Measurements from ENCODE around the gene PLCXD3. TPM values are rescaled to one million over a fixed set of nuclear protein-coding genes. Genes with fewer than 3 reads are reported as not detected.

PLCXD3 gene
- polyA plus RNA-seq, 1 of the 3 experiments (the other 2 are of a cell fraction) = 0.15 TPM

DNA sequence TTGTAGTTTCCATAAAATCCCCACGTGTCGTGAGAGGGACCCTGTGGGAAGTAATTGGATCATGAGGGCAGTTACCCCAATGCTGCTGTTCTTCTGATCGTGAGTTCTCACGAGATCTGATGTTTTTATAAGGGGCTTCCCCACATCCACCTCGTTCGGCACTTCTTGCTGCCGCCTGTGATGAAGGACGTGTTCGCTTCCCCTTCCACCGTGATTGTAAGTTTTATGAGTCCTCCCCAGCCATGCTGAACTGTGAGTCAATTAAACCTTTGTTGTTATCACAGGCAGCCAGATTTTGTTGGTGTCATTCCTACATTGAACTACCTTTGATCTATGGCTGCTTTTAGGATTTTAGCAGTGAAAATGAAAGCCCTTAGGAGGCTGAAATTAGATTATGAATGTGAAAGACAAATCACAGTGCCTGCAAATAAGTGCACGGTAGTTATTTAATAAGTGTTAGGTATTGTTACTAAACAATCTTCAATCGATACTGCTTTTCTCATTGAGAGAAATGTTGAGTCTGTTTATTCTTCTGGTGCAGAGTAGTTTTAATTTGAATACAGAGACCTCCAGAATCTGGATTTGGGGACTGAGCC lies 229.1 kb downstream of the PLCXD3 start:
- no peak overlapping the region; a peak in 1 of 4 replicates for H3K27ac ChIP-seq (ENCODE audit: low read depth in 2 of 2, low read length in 1 of 2)
- TF ChIP-seq RAD21 (IDR thresholded peaks at IDR 0.05; ENCODE audit: low read length) (no peak), RFX5 (IDR thresholded peaks at IDR 0.05; ENCODE audit: low read length) (no peak), ELF1 (IDR thresholded peaks at IDR 0.05) (no peak), SMC3 (IDR thresholded peaks at IDR 0.05; ENCODE audit: low read depth, low read length) (no peak), TEAD4 (IDR thresholded peaks at IDR 0.05; ENCODE audit: borderline replicate concordance, insufficient read depth) (no peak), MXI1 (IDR thresholded peaks at IDR 0.05; ENCODE audit: low read depth, low read length) (no peak), FOSL2 (IDR thresholded peaks at IDR 0.05; ENCODE audit: borderline replicate concordance, low read depth) (no peak), RXRA (IDR thresholded peaks at IDR 0.05; ENCODE audit: borderline replicate concordance, low read depth) (no peak), GATA2 (CRISPR knock-in tag; IDR thresholded peaks at IDR 0.05) (no peak), POLR2AphosphoS5 (IDR thresholded peaks at IDR 0.05; ENCODE audit: low read depth, low read length) (no peak), NRF1 (IDR thresholded peaks at IDR 0.05; ENCODE audit: low read depth, low read length) (no peak), YY1 (IDR thresholded peaks at IDR 0.05; ENCODE audit: low read depth) (no peak), SIN3A (IDR thresholded peaks at IDR 0.05; ENCODE audit: borderline replicate concordance, low read depth, low read length) (no peak), FOXM1 (IDR thresholded peaks at IDR 0.05; ENCODE audit: low read depth) (no peak), JUND (IDR thresholded peaks at IDR 0.05) (no peak)
- TF ChIP-seq, protein P1, sequence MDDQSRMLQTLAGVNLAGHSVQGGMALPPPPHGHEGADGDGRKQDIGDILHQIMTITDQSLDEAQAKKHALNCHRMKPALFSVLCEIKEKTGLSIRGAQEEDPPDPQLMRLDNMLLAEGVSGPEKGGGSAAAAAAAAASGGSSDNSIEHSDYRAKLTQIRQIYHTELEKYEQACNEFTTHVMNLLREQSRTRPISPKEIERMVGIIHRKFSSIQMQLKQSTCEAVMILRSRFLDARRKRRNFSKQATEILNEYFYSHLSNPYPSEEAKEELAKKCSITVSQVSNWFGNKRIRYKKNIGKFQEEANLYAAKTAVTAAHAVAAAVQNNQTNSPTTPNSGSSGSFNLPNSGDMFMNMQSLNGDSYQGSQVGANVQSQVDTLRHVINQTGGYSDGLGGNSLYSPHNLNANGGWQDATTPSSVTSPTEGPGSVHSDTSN (IDR thresholded peaks at IDR 0.05) = no peak
- H3K4me3 ChIP-seq (ENCODE audit: low read depth in 2 of 2, low read length in 1 of 2) = no peak overlapping the region
- CTCF ChIA-PET = no interaction called here
- H3K4me1 ChIP-seq (ENCODE audit: control insufficient read depth in 1 of 2, insufficient read depth in 2 of 2, low read depth in 1 of 2, low read length in 1 of 2) = peaks cover 0 to 6% of the 10 kb centered on the region in 2 experiments; a peak in 3 of 4 replicates
- no peaks in the 10 kb centered on the region for H4K20me1 ChIP-seq (ENCODE audit: insufficient read depth)
- POLR2A ChIA-PET = no interaction called here
- DNase-seq = no peak
- no peaks in the 10 kb centered on the region for H3K9me3 ChIP-seq
- H3K9me2 ChIP-seq = no peaks in the 10 kb centered on the region
- no peaks in the 10 kb centered on the region for H3K36me3 ChIP-seq (replicated peaks in 1 of 2; ENCODE audit: control insufficient read depth in 1 of 2, insufficient read depth in 2 of 2, low read length in 1 of 2)
- 82% methylated on average over 12 of the region's 12 CpGs for WGBS (ENCODE audit: low lambda C conversion rate)
- H3K27me3 ChIP-seq (ENCODE audit: insufficient read depth) = no peaks in the 10 kb centered on the region
- no peaks in the 10 kb centered on the region for H3K79me2 ChIP-seq (ENCODE audit: insufficient read depth)
- H3K4me2 ChIP-seq = no peak overlapping the region
- H3K9ac ChIP-seq = no peak overlapping the region
- H2AFZ ChIP-seq (ENCODE audit: low read depth) = no peak overlapping the region
- no peaks in the 10 kb centered on the region for H3F3A ChIP-seq (replicated peaks; ENCODE audit: insufficient read depth)

DNA sequence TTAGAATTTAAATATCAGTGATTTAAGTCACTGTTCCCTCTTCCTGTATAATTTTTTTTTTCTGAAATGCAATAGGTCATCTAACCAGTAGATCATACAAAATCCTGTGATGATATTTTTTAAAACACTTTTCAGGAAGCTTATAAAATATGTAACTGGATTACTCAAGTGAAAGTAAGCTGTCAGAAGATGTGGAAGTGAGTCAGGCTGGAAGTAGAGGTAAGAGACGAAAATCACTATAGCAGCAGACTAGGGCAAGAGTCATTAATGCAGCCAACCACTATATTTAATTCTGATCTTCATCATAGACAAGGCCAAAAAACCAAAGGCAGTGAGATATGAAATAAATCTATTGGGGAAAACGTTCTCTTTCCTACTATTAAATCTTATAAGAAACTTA lies 231.4 kb downstream of the PLCXD3 start:
- Histone ChIP-seq H3K9ac (no peak overlapping the region), H3K9me3 (no peaks in the 10 kb centered on the region), H3K9me2 (no peaks in the 10 kb centered on the region), H3K27me3 (ENCODE audit: insufficient read depth) (no peaks in the 10 kb centered on the region), H3F3A (replicated peaks; ENCODE audit: insufficient read depth) (no peaks in the 10 kb centered on the region), H3K27ac (ENCODE audit: low read depth in 2 of 2, low read length in 1 of 2) (no peak overlapping the region), H3K4me3 (ENCODE audit: low read depth in 2 of 2, low read length in 1 of 2) (no peak overlapping the region), H3K36me3 (replicated peaks in 1 of 2; ENCODE audit: control insufficient read depth in 1 of 2, insufficient read depth in 2 of 2, low read length in 1 of 2) (no peaks in the 10 kb centered on the region), H4K20me1 (ENCODE audit: insufficient read depth) (no peaks in the 10 kb centered on the region), H2AFZ (ENCODE audit: low read depth) (no peak overlapping the region), H3K4me2 (no peak overlapping the region), H3K79me2 (ENCODE audit: insufficient read depth) (no peaks in the 10 kb centered on the region), H3K4me1 (ENCODE audit: control insufficient read depth in 1 of 2, insufficient read depth in 2 of 2, low read depth in 1 of 2, low read length in 1 of 2) (peaks cover 2 to 7% of the 10 kb centered on the region in 2 experiments; a peak in 2 of 4 replicates)
- POLR2A ChIA-PET = no interaction called here
- DNase-seq = no peak
- WGBS (ENCODE audit: low lambda C conversion rate) = 46% methylated on average over 2 of the region's 2 CpGs
- CTCF ChIA-PET = interaction anchor here (1.6 kb wide), 1 partner anchor 9 kb away, joined by 3 read pairs; no protein-coding TSS in a partner anchor
- TF ChIP-seq MEF2A (IDR thresholded peaks at IDR 0.05; ENCODE audit: borderline replicate concordance, low read depth) (no peak), ELF1 (IDR thresholded peaks at IDR 0.05) (no peak), TCF12 (IDR thresholded peaks at IDR 0.05) (no peak)
- TF ChIP-seq, protein P2, sequence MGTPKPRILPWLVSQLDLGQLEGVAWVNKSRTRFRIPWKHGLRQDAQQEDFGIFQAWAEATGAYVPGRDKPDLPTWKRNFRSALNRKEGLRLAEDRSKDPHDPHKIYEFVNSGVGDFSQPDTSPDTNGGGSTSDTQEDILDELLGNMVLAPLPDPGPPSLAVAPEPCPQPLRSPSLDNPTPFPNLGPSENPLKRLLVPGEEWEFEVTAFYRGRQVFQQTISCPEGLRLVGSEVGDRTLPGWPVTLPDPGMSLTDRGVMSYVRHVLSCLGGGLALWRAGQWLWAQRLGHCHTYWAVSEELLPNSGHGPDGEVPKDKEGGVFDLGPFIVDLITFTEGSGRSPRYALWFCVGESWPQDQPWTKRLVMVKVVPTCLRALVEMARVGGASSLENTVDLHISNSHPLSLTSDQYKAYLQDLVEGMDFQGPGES (IDR thresholded peaks at IDR 0.05; ENCODE audit: low read depth, low read length) = no peak
- TF ChIP-seq, protein P3, sequence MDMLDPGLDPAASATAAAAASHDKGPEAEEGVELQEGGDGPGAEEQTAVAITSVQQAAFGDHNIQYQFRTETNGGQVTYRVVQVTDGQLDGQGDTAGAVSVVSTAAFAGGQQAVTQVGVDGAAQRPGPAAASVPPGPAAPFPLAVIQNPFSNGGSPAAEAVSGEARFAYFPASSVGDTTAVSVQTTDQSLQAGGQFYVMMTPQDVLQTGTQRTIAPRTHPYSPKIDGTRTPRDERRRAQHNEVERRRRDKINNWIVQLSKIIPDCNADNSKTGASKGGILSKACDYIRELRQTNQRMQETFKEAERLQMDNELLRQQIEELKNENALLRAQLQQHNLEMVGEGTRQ (IDR thresholded peaks at IDR 0.05; ENCODE audit: borderline replicate concordance, low read depth, low read length) = no peak
- TF ChIP-seq, protein P4, sequence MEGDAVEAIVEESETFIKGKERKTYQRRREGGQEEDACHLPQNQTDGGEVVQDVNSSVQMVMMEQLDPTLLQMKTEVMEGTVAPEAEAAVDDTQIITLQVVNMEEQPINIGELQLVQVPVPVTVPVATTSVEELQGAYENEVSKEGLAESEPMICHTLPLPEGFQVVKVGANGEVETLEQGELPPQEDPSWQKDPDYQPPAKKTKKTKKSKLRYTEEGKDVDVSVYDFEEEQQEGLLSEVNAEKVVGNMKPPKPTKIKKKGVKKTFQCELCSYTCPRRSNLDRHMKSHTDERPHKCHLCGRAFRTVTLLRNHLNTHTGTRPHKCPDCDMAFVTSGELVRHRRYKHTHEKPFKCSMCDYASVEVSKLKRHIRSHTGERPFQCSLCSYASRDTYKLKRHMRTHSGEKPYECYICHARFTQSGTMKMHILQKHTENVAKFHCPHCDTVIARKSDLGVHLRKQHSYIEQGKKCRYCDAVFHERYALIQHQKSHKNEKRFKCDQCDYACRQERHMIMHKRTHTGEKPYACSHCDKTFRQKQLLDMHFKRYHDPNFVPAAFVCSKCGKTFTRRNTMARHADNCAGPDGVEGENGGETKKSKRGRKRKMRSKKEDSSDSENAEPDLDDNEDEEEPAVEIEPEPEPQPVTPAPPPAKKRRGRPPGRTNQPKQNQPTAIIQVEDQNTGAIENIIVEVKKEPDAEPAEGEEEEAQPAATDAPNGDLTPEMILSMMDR (IDR thresholded peaks at IDR 0.05) = no peak
- TF ChIP-seq, protein P5, sequence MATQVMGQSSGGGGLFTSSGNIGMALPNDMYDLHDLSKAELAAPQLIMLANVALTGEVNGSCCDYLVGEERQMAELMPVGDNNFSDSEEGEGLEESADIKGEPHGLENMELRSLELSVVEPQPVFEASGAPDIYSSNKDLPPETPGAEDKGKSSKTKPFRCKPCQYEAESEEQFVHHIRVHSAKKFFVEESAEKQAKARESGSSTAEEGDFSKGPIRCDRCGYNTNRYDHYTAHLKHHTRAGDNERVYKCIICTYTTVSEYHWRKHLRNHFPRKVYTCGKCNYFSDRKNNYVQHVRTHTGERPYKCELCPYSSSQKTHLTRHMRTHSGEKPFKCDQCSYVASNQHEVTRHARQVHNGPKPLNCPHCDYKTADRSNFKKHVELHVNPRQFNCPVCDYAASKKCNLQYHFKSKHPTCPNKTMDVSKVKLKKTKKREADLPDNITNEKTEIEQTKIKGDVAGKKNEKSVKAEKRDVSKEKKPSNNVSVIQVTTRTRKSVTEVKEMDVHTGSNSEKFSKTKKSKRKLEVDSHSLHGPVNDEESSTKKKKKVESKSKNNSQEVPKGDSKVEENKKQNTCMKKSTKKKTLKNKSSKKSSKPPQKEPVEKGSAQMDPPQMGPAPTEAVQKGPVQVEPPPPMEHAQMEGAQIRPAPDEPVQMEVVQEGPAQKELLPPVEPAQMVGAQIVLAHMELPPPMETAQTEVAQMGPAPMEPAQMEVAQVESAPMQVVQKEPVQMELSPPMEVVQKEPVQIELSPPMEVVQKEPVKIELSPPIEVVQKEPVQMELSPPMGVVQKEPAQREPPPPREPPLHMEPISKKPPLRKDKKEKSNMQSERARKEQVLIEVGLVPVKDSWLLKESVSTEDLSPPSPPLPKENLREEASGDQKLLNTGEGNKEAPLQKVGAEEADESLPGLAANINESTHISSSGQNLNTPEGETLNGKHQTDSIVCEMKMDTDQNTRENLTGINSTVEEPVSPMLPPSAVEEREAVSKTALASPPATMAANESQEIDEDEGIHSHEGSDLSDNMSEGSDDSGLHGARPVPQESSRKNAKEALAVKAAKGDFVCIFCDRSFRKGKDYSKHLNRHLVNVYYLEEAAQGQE (IDR thresholded peaks at IDR 0.05; ENCODE audit: low read depth, low read length) = no peak

All from SK-N-SH (cell line).